GM18499 (cell line): ENCODE results near the gene SMIM13.

Experiments used
- ATAC-seq: cut with Tn5 transposase; IDR thresholded peaks from one replicate; pipeline ENCODE4 v1.9.1; 2021; ENCODE audit warnings: moderate number of reproducible peaks; ENCODE audit not compliant: insufficient read depth, unreplicated experiment

Gene SMIM13

GRCh38 chr6:11181478-11182136 lies 88.0 kb downstream of the SMIM13 start:
- ATAC-seq, result no peak

- ATAC-seq, result no peak
Observed at GRCh38 chr6:11183761-11184362, 90.2 kb downstream of the SMIM13 start.

DNA sequence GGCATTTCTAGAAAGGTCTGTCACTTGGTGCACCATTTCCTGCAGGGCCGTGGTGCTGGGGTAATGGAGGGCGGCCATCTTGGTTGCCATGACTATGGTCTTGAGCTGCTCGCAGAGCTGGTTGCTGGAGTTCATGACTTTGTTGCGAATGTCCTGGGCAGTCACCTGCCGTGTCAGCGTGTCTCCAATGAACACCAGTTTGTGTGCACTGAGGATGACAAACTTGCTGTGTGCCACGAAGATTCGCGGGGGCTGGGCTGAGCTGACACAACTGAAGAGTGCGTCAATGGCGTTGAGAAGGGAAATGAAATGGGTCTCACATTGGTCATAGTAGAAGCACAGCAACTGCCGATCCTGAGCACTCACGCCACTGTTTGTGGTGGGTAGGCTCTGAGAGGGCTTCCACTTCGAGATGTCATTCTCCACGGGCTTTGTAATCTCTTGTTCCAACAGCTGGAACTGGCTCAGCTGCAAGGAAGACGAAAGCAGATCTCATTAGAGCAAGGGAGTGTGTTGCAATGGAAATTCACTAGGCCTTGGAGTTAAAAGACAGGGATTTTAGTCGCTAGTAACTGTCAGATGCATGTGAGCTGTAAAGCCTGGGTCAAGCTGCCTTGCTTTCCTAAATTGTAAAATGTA lies 91.7 kb downstream of the SMIM13 start:
- no peak for ATAC-seq

- ATAC-seq, result no peak
Observed at GRCh38 chr6:11187301-11187700, 93.7 kb downstream of the SMIM13 start.
